Peyer's patch (tissue), 4 donors: Measurements from ENCODE around the gene COMMD2. TPM values are rescaled to one million over a fixed set of nuclear protein-coding genes. Genes with fewer than 3 reads are reported as not detected.

Experiments
- DNase-seq, 3 donors: peaks; one replicate each; pipeline ENCODE4 v3.0.0-alpha.2; 2017 to 2019
- H3K27ac ChIP-seq, 4 donors: fragments of 200-600 bp; sonication (generic); one replicate each; pipeline ENCODE4 v1.5.1; 2016 to 2019
- H3K27me3 ChIP-seq, 2 donors: fragments of 200-600 bp; sonication (generic); one replicate each; pipeline ENCODE4 v1.5.1; 2019
- H3K36me3 ChIP-seq, 3 donors: fragments of 200-600 bp; sonication (generic); one replicate each; pipeline ENCODE4 v1.5.1; 2016 to 2019
- H3K4me1 ChIP-seq, 4 donors: fragments of 200-600 bp; sonication (generic); one replicate each; pipeline ENCODE4 v1.5.1; 2016 to 2019
- H3K4me3 ChIP-seq, 4 donors: fragments of 200-600 bp; sonication (generic); 1 replicate in 3 of 4; 2 replicates in 1 of 4; pipeline ENCODE4 v1.5.1; 2016 to 2019; ENCODE audit warnings: mild to moderate bottlenecking in 1 of 4
- H3K9me3 ChIP-seq, 4 donors: fragments of 200-600 bp; sonication (generic); one replicate each; pipeline ENCODE4 v1.5.1; 2016 to 2019; ENCODE audit warnings: mild to moderate bottlenecking in 1 of 4
- CTCF ChIP-seq, 6 experiments: fragments of 450-650 bp in 4 of 6; fragments of 200-600 bp in 2 of 6; sonication (generic) in 1 of 6; IDR thresholded peaks; one replicate each; pipeline ENCODE4 v1.5.1; 2017 to 2019; ENCODE audit warnings: antibody characterized with exemption in 6 of 6, mild to moderate bottlenecking in 3 of 6, moderate library complexity in 1 of 6
- POLR2A ChIP-seq, 2 donors: fragments of 450-650 bp; IDR thresholded peaks; one replicate each; pipeline ENCODE4 v1.5.1; 2017; ENCODE audit warnings: antibody characterized with exemption in 2 of 2, mild to moderate bottlenecking in 2 of 2, moderate library complexity in 2 of 2
- total RNA-seq, 4 donors: library from RNA; depleted of rRNA; stranded (reverse); fragments of >200 nt; gene quantifications; one replicate each; pipeline ENCODE4 v1.1.0, GENCODE V29; 2016

Gene COMMD2
- total RNA-seq, 4 donors from 2014 or later: 10.9 to 29.7 (median 17.9) TPM

GRCh38 chr3:149764302-149764701, 12.0 kb upstream of the COMMD2 start:
- H3K4me3 ChIP-seq: no peak overlapping the region
- no peaks in the 10 kb centered on the region for H3K4me1 ChIP-seq
- H3K27ac ChIP-seq: no peak overlapping the region
- no peak for DNase-seq
- H3K9me3 ChIP-seq: no peaks in the 10 kb centered on the region
- no peaks in the 10 kb centered on the region for H3K27me3 ChIP-seq
- no peaks in the 10 kb centered on the region for H3K36me3 ChIP-seq
- TF ChIP-seq CTCF (IDR thresholded peaks at IDR 0.05) (no peak), POLR2A (IDR thresholded peaks at IDR 0.05) (no peak)

GRCh38 chr3:149763565-149764195, 11.4 kb upstream of the COMMD2 start:
- Histone ChIP-seq H3K36me3 (no peaks in the 10 kb centered on the region), H3K4me3 (no peak overlapping the region), H3K27ac (no peak overlapping the region), H3K4me1 (no peaks in the 10 kb centered on the region), H3K9me3 (no peaks in the 10 kb centered on the region), H3K27me3 (no peaks in the 10 kb centered on the region)
- TF ChIP-seq CTCF (IDR thresholded peaks at IDR 0.05): no peak
- no peak for TF ChIP-seq POLR2A (IDR thresholded peaks at IDR 0.05)
- DNase-seq: no peak

- H3K4me3 ChIP-seq: no peak overlapping the region
- DNase-seq: no peak
- TF ChIP-seq CTCF (IDR thresholded peaks at IDR 0.05) (no peak), POLR2A (IDR thresholded peaks at IDR 0.05) (no peak)
- no peaks in the 10 kb centered on the region for H3K9me3 ChIP-seq
- H3K36me3 ChIP-seq: peaks cover 0 to 7% (median 0%) of the 10 kb centered on the region in 3 donors
- no peaks in the 10 kb centered on the region for H3K27me3 ChIP-seq
- H3K27ac ChIP-seq: no peak overlapping the region
- H3K4me1 ChIP-seq: peaks cover 0 to 7% (median 1%) of the 10 kb centered on the region in 4 donors
Observed at GRCh38 chr3:149753717-149754116, 1.4 kb upstream of the COMMD2 start.

GRCh38 chr3:149752788-149753136, 473 bp upstream of the COMMD2 start:
- Histone ChIP-seq H3K9me3 (no peaks in the 10 kb centered on the region), H3K4me3 (peak overlapping the region; percentile 66 to 81 (median 72))
- TF ChIP-seq POLR2A (IDR thresholded peaks at IDR 0.05) (no peak), CTCF (IDR thresholded peaks at IDR 0.05) (no peak)

GRCh38 chr3:149751551-149751950, 738 bp downstream of the COMMD2 start:
- H3K4me1 ChIP-seq: peaks cover 0 to 7% (median 1%) of the 10 kb centered on the region in 4 donors
- H3K9me3 ChIP-seq: no peaks in the 10 kb centered on the region
- DNase-seq: no peak
- peak overlapping the region; percentile 66 to 81 (median 72) for H3K4me3 ChIP-seq
- TF ChIP-seq POLR2A (IDR thresholded peaks at IDR 0.05): no peak
- TF ChIP-seq CTCF (IDR thresholded peaks at IDR 0.05): no peak
- peaks cover 0 to 27% (median 0%) of the 10 kb centered on the region in 3 donors for H3K36me3 ChIP-seq
- no peaks in the 10 kb centered on the region for H3K27me3 ChIP-seq
- peak overlapping the region in 2 of 4 donors; percentile 68 to 76 for H3K27ac ChIP-seq

More at GRCh38 chr3:149752788-149753136, 473 bp upstream of the COMMD2 start:
- peak overlapping the region; percentile 68 to 76 (median 72) for H3K27ac ChIP-seq
- H3K27me3 ChIP-seq: no peaks in the 10 kb centered on the region
- DNase-seq: no peak
- H3K4me1 ChIP-seq: peaks cover 0 to 7% (median 1%) of the 10 kb centered on the region in 4 donors
- H3K36me3 ChIP-seq: peaks cover 0 to 15% (median 0%) of the 10 kb centered on the region in 3 donors
